Right lobe of liver (tissue), 4 donors: ENCODE data around the gene PPARGC1A.

Experiments
- CTCF ChIP-seq, 4 donors: fragments of 200-600 bp in 3 of 4; fragments of 450-650 bp in 1 of 4; IDR thresholded peaks; one replicate each; pipeline versions ENCODE4 v1.5.1 to v1.8.0; 2016 to 2022; ENCODE audit warnings: antibody characterized with exemption in 4 of 4, mild to moderate bottlenecking in 2 of 4
- POLR2A ChIP-seq: fragments of 450-650 bp; IDR thresholded peaks from one replicate; pipeline ENCODE4 v1.6.1; 2017; ENCODE audit warnings: antibody characterized with exemption, mild to moderate bottlenecking
- donor health status: DM: no; HTN: no; CAD: no.
- donor health status: DM: no; HTN: no; CAD: no.
- donor health status: DM: no; HTN: yes; CAD: no.

- TF ChIP-seq CTCF (IDR thresholded peaks at IDR 0.05) (no peak), POLR2A (no peak)
These were observed 142.5 kb downstream of the PPARGC1A start for GRCh38 chr4:23747281-23747735.
